T-helper 1 cell treated with Interleukin-12 subunit alpha and Interleukin-12 subunit beta and Interleukin-4 antibody, amounts not matched to agents 30 ng/mL and 1 ng/mL, for 36 hours (primary cell): ENCODE data around the gene CDC123. TPM values are rescaled to one million over a fixed set of nuclear protein-coding genes. Genes with fewer than 3 reads are reported as not detected.
"Not testable (repeated sequence)": the region's sequence is repeated elsewhere in the genome, so short reads cannot be mapped to it uniquely, and the experiment has no call there.

Experiments used
- intact Hi-C: fragments of 100-400 bp; cut with micrococcal nuclease; formaldehyde crosslinking; loops from one replicate; pipeline ENCODE4 v1.15.1; 2024
- total RNA-seq: library from RNA; stranded (reverse); gene quantifications from 2 replicates; pipeline ENCODE4 v1.2.3, GENCODE V29; 2022

CDC123 gene
- total RNA-seq, 1 donor from 2014 or later = 107 TPM

DNA sequence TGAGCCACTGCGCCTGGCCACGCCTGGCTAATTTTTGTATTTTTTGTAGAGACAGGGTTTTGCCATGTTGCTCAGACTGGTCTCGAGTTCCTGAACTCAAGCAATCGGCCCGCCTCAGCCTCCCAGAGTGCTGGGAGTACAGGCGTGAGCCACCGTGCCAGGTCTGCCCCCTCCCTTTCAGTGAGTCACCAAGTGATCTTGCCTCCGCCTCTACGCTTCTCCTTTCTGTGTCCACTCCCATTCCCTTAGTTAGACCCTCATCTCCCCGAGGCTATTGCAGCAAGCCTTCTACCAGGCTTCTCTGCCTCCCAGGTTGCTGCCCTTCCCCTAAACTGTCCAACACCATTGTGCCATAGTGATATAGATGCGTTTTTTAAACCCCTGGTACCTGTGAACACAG lies 32.9 kb downstream of the CDC123 start:
- intact Hi-C loops = no loop called here

GRCh38 chr10:12234687-12235086 lies 38.7 kb downstream of the CDC123 start:
- intact Hi-C loops = not testable (repeated sequence)

- intact Hi-C loops = no loop called here
Observed at GRCh38 chr10:12235116-12235694, 39.2 kb downstream of the CDC123 start.

DNA sequence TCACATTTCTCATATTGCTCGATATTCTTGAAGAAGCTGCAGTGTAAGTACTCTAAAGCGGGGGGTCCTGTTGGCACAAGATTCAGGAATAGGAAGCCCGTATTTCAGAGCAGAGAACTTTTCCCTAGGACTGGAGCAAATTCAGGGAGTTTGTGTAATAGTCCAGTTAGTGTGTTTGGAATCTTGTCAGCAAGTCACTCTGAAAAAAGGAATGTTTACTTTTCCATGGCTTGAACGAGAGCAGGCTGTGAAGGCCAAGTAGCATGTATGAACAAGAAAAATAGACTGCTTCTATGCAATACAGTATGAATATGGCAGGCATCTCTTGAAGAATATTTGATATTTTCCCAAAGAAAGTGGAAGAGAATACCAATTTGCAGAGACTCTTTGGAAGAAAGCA lies 39.8 kb downstream of the CDC123 start:
- intact Hi-C loops = no loop called here

DNA sequence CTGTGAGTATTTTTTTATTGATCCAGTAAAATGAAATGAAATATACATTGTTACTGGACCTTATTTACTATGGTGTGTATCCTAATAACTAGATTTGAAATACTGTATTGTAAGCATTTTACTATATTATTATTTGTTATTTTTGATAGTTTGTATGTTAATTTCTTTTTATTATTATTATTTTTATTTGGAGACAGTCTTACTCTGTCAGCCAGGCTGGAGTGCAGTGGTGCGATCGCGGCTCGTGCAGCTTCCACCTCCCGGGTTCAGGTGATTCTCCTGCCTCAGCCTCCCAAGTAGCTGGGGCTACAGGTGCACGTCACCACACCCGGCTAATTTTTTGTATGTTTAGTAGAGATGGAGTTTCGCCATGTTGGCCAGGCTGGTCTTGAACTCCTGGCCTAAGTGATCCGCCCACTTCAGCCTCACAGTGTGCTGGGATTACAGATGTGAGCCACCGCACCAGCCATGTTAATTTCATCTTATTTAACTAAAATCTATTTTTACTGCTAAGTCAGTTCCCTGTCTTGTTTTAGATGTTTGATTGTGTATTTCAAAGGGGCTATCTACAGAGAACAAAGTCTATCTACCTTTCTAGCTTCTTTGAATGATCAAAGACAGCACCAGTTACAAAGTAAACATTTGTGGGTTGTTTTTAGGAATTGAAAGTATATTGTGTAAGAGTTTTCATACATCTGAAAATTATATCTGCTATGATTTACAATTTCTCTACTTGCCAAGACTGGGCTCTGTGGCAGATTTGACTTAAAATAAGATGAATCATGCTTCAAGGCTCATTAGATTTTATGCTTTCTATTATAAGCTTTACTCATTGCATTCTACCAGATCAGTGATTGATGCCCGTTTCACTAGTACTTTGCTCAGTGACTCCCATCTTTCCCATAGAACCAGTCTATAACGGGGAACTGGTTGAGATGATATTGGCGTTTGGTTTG lies 41.6 kb downstream of the CDC123 start:
- intact Hi-C loops = no loop called here

DNA sequence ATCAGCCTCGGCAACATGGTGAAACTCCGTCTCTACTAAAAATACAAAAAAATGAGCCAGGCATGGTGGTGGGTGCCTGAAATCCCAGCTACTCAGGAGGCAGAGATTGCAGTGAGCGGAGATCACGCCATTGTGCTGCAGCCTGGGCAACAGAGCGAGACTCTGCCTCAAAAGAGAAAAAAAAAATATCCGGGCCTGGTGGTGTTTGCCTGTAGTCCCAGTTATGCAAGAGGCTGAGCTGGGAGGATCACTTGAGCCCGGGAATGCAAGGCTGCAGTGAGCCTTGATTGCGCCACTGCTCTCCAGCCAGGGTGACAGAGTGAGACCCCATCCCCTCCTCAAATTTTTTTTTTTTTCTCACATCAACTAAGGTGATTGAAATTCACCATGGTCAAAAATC lies 42.8 kb downstream of the CDC123 start:
- intact Hi-C loops = no loop called here

DNA sequence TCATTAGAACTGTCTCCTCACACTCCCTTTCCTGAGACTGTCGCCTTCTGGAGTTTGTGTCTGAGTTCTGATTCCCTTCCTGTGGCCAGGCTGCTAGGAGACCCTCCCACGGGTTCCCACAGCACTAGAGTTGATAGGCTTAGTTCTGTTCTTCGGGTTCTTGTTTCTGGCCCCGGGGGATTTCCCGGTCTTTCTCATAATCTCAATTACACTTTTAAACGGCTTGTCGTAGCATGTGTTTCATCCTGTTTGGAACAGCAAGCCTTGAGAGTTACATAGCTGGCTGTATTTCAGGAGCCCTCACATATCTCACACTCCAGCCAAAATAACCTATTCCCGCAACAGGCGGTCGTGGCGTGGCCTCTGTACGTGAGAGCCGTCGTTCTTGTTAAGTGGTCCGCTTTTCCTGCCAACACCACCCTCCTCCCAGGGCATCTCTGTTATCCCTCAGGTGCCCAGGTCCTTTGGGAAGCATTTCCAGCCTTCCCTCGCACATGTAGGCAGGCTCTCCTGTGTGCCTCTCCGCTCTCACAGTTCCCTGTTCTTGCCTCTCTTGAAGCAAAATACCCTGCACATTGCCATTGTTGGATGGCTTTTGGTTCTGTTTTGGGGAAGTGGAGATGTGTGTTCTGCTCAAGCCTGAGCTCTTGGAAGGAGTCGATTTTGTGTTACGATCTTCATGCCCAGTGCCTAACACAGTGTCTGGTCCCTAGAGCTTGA lies 46.0 kb downstream of the CDC123 start:
- intact Hi-C loops = no loop called here

GRCh38 chr10:12243864-12244620 lies 48.1 kb downstream of the CDC123 start:
- intact Hi-C loops = no loop called here

DNA sequence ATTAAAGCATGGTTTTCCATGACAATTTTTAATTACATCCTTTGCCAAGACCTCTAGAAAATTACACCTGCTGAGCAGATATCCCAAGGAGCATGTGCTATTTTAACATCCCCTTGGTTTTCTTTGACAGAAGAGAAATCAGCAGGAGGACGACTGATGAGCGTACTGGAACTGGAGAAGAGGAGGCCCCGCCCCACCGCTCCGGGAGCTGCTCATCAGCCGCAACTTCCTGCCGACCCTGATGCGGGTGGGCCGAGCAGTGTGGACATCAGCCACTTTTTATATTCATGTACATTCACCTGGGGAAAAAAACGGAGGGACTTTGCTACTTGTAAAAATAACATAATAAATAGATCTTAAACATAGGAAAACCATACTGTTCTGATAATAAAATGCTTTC lies 54.2 kb downstream of the CDC123 start:
- intact Hi-C loops = no loop called here

DNA sequence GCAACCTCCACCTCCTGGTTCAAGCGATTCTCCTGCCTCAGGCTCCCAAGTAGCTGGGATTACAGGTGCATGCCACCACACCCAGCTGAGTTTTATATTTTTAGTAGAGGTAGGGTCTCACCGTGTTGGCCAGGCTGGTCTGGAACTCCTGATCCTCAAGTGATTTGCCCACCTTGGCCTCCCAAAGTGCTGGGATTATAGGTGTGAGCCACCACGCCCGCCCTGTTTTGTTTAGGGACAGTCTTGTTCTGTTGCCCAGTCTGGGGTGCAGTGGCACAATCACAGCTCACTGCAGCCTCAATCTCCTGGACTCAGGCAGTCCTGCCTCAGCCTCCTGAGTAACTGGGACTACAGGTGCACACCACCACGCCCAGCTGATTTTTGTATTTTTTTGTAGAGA lies 54.7 kb downstream of the CDC123 start:
- intact Hi-C loops = not testable (repeated sequence)

DNA sequence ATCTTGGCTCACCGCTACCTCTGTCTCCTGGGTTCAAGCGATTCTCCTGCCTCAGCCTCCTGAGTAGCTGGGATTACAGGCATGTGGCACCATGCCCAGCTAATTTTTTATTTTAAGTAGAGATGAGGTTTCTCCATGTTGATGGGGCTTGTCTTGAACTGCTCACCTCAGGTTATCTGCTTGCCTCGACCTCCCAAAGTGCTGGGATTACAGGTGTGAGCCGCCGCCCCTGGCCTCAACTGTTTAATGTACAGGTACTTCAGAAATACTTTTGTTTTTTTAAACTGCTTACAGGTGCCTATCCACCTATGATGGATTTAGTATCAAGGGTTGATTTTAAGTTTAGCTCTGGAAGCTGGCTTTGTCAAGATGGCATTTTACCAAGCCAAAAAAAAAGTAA lies 55.6 kb downstream of the CDC123 start:
- intact Hi-C loops = no loop called here

DNA sequence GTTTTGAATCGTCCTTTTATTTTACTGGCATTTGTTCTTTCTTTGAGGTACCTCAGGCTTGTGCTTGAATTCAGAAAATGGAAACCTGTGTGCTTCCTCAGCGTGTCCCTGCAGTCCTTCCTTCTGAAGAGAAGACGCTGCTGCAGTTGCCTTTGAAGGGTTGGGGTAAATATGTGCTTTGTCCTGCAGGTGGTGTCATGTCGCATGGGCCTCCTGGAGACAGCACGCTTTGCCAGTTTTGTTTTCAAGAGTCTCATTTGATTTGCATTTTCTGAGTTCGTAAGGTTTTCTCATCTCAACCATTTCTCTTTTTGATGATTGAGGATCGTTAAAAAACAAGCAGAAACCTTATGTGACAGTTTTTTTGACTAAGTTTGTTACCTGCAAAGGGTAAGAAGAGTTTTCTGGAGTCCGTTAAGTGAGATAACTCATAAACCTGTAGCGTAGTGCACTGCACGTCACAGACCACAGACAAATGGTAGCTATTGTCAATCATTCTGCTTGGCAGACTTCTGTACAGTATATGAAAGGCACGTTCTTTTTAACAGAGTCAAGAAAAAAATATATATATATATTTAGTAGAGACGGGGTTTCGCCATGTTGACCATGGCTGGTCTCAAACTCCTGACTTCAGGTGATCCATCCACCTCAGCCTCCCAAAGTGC lies 57.0 kb downstream of the CDC123 start:
- intact Hi-C loops = loop anchor here (1.0 kb wide), 3 partner anchors 403 to 649 kb away; no protein-coding TSS in a partner anchor

GRCh38 chr10:12255048-12255447 lies 59.1 kb downstream of the CDC123 start:
- intact Hi-C loops = no loop called here

- intact Hi-C loops = loop anchor here (5.0 kb wide), 1 partner anchor 327 kb away; no protein-coding TSS in a partner anchor
Observed at GRCh38 chr10:12259988-12260387, 64.0 kb downstream of the CDC123 start.

DNA sequence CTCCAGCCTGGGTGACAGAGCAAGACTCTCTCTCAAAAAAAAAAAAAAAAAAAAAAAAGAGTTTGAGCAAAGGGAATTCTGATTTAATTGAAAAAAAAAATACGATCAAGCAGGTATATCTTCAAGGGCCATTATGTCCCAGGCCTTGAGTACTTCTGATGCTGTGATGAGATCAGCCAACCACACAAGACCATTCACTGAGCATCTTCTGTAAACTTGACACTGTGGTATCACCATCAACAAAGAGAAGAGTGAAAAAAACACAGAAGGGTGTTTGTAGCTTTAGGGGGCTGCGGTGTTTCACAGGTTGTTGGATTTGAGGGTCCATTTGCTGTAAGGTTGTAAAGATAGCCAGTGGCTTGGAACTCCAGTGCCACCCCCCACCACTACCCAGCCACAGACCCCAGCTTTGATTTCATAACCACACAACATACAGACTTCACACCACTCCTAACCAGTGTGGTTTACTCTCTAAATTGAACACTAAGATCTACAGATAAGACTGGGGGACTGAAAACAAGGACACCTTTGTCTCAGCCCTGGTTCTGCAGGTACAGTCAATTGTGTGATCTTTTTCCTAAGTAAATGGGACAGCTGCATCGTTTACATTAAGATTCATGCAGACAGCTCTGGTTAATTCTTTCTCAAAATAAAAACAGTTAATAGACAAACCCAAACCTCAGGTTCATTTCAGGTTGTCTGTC lies 66.4 kb downstream of the CDC123 start:
- intact Hi-C loops = loop anchor here (5.0 kb wide), 1 partner anchor 325 kb away; no protein-coding TSS in a partner anchor

DNA sequence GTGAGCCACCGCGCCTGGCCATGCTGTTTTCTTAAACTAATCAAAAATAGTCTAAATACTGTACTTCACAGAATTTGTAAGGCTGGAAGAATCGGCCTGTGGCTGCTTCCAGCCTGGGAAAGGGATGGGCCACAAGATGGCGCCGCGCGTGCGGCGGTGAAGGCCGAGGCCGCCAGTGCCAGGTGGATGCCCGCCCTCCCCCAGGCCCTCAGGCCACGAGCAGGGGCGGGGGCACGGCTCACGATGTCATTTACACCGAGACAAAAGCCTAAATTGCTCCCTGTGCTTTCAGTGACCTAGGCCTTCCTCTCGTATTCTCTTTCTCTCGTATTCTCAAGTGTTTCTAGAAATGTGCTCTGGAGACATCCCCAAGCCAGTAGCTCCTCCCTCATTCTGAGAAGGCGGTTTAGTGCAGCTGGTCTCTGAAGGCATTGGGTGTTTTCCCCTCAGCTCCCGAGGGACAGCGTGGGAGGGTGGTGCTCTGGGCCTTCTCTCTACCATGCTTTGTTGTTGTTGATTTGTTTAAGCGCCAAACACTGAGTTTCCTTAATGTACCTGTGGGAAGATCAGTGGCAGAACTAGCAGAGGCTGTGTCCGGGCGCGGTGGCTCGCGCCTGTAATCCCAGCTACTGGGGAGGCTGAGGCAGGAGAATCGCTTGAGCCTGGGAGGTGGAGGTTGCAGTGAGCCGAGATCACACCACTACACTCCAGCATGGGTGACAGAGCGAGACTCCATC lies 68.4 kb downstream of the CDC123 start:
- intact Hi-C loops = loop anchor here (1.0 to 5.0 kb wide), 6 partner anchors 86 to 638 kb away; no protein-coding TSS in a partner anchor

DNA sequence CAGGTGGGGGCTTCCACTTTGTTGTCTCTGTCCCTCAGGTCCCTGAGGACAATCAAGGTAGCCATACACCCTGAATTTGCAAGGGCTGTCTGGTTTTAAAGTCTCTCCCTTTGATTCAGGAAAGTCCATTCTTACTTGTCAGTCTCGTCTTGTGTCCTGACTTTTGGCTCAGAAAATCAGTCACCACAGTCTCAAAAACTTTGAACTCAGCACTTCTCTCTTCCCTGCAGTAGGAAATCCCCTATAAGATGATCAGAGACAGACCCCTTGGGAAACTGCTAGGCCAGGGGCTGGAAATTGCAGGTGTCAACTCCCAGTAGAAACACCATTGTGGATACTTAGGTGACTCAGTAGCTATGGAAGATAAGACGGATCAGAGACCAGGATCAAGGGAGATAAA lies 73.1 kb downstream of the CDC123 start:
- intact Hi-C loops = no loop called here

DNA sequence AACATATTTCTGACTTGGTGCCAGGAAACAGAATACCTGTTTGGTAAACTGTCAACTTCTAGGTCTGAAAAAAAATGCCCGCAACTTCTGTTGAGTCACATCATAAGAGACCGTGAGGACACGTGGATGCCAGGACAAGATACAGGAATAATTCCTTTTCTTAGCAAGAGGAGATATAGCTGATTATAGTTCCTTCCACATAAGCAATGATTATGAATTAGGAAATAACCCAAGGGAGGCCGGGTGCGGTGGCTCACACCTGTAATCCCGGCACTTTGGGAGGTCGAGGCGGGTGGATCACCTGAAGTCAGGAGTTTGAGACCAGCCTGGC lies 75.2 kb downstream of the CDC123 start:
- intact Hi-C loops = no loop called here

- intact Hi-C loops = not testable (repeated sequence)
Observed at GRCh38 chr10:12277862-12278261, 81.9 kb downstream of the CDC123 start.
